MM.1S (cell line): Measurements from ENCODE around the gene CD47.

Source experiments
- DNase-seq: peaks from one replicate; pipeline ENCODE4 v3.0.0-alpha.2; 2015
- H2AFZ ChIP-seq: fragments of 300-600 bp; sonication (generic); 2 replicates; pipeline ENCODE4 v1.6.0; 2016; ENCODE audit warnings: antibody characterized with exemption, low read length
- H3F3A ChIP-seq: fragments of 300-600 bp; sonication (generic); 2 replicates; pipeline ENCODE4 v1.6.1; 2016; ENCODE audit warnings: mild to moderate bottlenecking, antibody characterized with exemption, low read length, moderate library complexity, mixed read lengths; ENCODE audit not compliant: insufficient read depth
- H3K27ac ChIP-seq: fragments of 300-600 bp; sonication (generic); 2 replicates; pipeline ENCODE4 v1.5.1; 2016; ENCODE audit warnings: mild to moderate bottlenecking, low read length
- H3K27me3 ChIP-seq: fragments of 300-600 bp; sonication (generic); replicated peaks from 2 replicates; pipeline ENCODE4 v1.6.0; 2016; ENCODE audit warnings: low read length; ENCODE audit not compliant: insufficient read depth
- H3K36me3 ChIP-seq: fragments of 300-600 bp; sonication (generic); replicated peaks from 2 replicates; pipeline ENCODE4 v1.6.1; 2016; ENCODE audit warnings: mild to moderate bottlenecking, low read length, mixed read lengths; ENCODE audit not compliant: insufficient read depth
- H3K4me1 ChIP-seq: fragments of 300-600 bp; sonication (generic); 2 replicates; pipeline ENCODE4 v1.6.1; 2016; ENCODE audit warnings: low read length, mixed read lengths
- H3K4me2 ChIP-seq: fragments of 300-600 bp; sonication (generic); 2 replicates; pipeline ENCODE4 v1.6.0; 2016; ENCODE audit warnings: low read depth, low read length
- H3K4me3 ChIP-seq: fragments of 300-600 bp; sonication (generic); 2 replicates; pipeline ENCODE4 v1.5.1; 2016; ENCODE audit warnings: low read length, mixed read lengths
- H3K79me2 ChIP-seq: fragments of 300-600 bp; sonication (generic); 2 replicates; pipeline ENCODE4 v1.6.1; 2016; ENCODE audit warnings: mixed run types, low read length, mixed read lengths
- H3K9ac ChIP-seq: fragments of 300-600 bp; sonication (generic); 2 replicates; pipeline ENCODE4 v1.6.1; 2016; ENCODE audit warnings: low read length, mixed read lengths
- H3K9me2 ChIP-seq: fragments of 300-600 bp; sonication (generic); replicated peaks from 2 replicates; pipeline ENCODE4 v1.6.1; 2016; ENCODE audit warnings: mild to moderate bottlenecking, low read length, mixed read lengths; ENCODE audit not compliant: insufficient read depth
- H3K9me3 ChIP-seq: fragments of 300-600 bp; sonication (generic); replicated peaks from 2 replicates; pipeline ENCODE4 v1.6.1; 2016; ENCODE audit warnings: mild to moderate bottlenecking, low read length, mixed read lengths; ENCODE audit not compliant: insufficient read depth
- H4K20me1 ChIP-seq: fragments of 300-600 bp; sonication (generic); 2 replicates; pipeline ENCODE4 v1.6.1; 2016; ENCODE audit warnings: mild to moderate bottlenecking, low read length, moderate library complexity, mixed read lengths; ENCODE audit not compliant: insufficient read depth
- EZH2 ChIP-seq: fragments of 300-600 bp; sonication (generic); optimal IDR thresholded peaks from 2 replicates; pipeline ENCODE3; 2017; ENCODE audit warnings: low read depth, mild to moderate bottlenecking, antibody characterized with exemption, low read length, mixed read lengths
- EZH2phosphoT487 ChIP-seq: fragments of 300-600 bp; sonication (generic); IDR thresholded peaks from 2 replicates; pipeline ENCODE4 v1.6.1; 2018; ENCODE audit warnings: antibody characterized with exemption, low read length
- TF ChIP-seq, protein P1 (sequence below): fragments of 300-600 bp; sonication (generic); IDR thresholded peaks from 2 replicates; pipeline ENCODE4 v1.5.1; 2016; ENCODE audit warnings: antibody characterized with exemption, low read length, mixed read lengths

The CD47 gene

DNA sequence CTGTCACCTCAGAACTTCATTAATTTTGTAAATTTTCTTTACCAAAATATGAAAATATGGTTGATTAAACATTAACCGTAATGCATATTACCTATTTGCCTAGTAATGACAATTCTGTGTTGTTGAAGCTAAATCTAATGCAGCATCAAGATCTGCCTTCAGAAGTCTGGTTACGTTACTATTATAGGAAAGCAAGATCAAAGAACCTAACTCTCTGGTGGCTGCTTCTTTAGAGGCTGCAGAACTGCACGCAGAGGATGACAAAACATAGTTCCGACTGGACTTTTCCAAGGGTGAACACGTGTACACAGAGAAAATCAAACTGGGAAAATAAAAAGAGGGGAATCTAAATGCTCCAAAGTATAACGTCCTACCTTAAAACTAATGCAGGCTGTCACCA is 20.5 kb downstream of the CD47 start:
- no peaks in the 10 kb centered on the region for H3K9me2 ChIP-seq
- TF ChIP-seq, protein P1, sequence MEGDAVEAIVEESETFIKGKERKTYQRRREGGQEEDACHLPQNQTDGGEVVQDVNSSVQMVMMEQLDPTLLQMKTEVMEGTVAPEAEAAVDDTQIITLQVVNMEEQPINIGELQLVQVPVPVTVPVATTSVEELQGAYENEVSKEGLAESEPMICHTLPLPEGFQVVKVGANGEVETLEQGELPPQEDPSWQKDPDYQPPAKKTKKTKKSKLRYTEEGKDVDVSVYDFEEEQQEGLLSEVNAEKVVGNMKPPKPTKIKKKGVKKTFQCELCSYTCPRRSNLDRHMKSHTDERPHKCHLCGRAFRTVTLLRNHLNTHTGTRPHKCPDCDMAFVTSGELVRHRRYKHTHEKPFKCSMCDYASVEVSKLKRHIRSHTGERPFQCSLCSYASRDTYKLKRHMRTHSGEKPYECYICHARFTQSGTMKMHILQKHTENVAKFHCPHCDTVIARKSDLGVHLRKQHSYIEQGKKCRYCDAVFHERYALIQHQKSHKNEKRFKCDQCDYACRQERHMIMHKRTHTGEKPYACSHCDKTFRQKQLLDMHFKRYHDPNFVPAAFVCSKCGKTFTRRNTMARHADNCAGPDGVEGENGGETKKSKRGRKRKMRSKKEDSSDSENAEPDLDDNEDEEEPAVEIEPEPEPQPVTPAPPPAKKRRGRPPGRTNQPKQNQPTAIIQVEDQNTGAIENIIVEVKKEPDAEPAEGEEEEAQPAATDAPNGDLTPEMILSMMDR = no peak
- TF ChIP-seq EZH2 = no peak
- TF ChIP-seq EZH2phosphoT487 = no peak
- no peaks in the 10 kb centered on the region for H3K9me3 ChIP-seq
- no peak for DNase-seq
- H3K4me2 ChIP-seq = no peak overlapping the region
- no peak overlapping the region for H2AFZ ChIP-seq
- no peak overlapping the region for H3K27ac ChIP-seq
- no peaks in the 10 kb centered on the region for H3K4me1 ChIP-seq
- H3K36me3 ChIP-seq = 0 out of 2 replicates have a peak, but pooled peaks cover 4% of the 10 kb centered on the region
- no peak overlapping the region for H3K4me3 ChIP-seq
- H4K20me1 ChIP-seq = no peaks in the 10 kb centered on the region
- H3K9ac ChIP-seq = no peak overlapping the region
- H3K27me3 ChIP-seq = no peaks in the 10 kb centered on the region
- H3F3A ChIP-seq = no peaks in the 10 kb centered on the region
- peaks cover 50% of the 10 kb centered on the region for H3K79me2 ChIP-seq

DNA sequence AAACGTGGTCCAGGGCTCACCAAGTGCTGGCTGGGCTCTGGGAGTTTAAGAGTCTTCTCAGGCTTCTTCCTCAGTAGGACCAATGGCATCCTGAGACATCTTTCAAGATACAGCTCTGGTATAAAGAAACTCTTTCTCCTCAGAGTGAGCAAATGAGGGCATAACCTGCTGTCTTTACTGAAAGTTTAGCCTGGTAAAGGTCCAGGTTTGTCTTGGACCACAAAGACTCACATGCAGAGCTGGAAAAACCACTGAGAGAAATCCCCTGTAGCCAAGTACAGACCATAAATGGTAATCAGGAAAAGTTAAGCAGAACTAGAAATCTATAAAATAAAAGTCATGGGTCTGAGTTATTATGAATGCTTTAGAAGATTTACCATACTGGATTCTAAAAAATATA is 23.1 kb downstream of the CD47 start:
- Histone ChIP-seq H3K27me3 (no peaks in the 10 kb centered on the region), H3K4me1 (no peaks in the 10 kb centered on the region), H3K4me2 (no peak overlapping the region), H3K27ac (no peak overlapping the region), H3K4me3 (no peak overlapping the region), H3K9me2 (no peaks in the 10 kb centered on the region), H3K9ac (no peak overlapping the region), H3K36me3 (0 out of 2 replicates have a peak, but pooled peaks cover 4% of the 10 kb centered on the region), H3K9me3 (no peaks in the 10 kb centered on the region), H3F3A (no peaks in the 10 kb centered on the region), H4K20me1 (no peaks in the 10 kb centered on the region), H3K79me2 (peaks cover 44% of the 10 kb centered on the region), H2AFZ (no peak overlapping the region)
- TF ChIP-seq, protein P1 = no peak
- TF ChIP-seq EZH2phosphoT487 (no peak), EZH2 (no peak)
- no peak for DNase-seq

DNA sequence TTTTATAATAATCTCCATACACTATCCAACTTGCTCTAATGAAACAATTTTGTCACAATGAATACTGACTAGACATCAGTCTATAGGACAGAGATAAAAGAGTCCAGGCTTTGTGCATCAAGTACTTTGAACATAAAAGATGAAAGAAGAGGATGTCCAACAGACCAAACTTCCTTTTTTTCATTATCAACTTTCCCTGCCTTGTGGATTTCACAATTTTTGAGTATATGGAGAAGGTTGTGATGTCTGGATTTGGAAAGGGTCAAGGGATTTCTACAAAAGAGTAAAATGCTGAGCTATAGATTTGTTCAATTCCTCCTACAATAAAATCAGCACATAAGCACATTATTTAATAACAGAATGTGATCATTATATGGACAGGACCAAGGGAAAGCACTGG is 25.7 kb downstream of the CD47 start:
- H3K9ac ChIP-seq = no peak overlapping the region
- no peaks in the 10 kb centered on the region for H3K27me3 ChIP-seq
- peaks cover 31% of the 10 kb centered on the region for H3K79me2 ChIP-seq
- H2AFZ ChIP-seq = no peak overlapping the region
- no peaks in the 10 kb centered on the region for H3K9me2 ChIP-seq
- no peaks in the 10 kb centered on the region for H4K20me1 ChIP-seq
- H3F3A ChIP-seq = no peaks in the 10 kb centered on the region
- no peaks in the 10 kb centered on the region for H3K4me1 ChIP-seq
- 0 out of 2 replicates have a peak, but pooled peaks cover 4% of the 10 kb centered on the region for H3K36me3 ChIP-seq
- H3K4me2 ChIP-seq = no peak overlapping the region
- no peak overlapping the region for H3K4me3 ChIP-seq
- H3K27ac ChIP-seq = no peak overlapping the region
- no peak for TF ChIP-seq EZH2phosphoT487
- TF ChIP-seq EZH2 = no peak
- TF ChIP-seq, protein P1 = no peak
- no peak for DNase-seq
- no peaks in the 10 kb centered on the region for H3K9me3 ChIP-seq
